Suprapubic skin (tissue), 4 donors: ENCODE results near the gene ARRDC5.

Experiments used
- CTCF ChIP-seq, 2 donors: fragments of 200-600 bp in 1 of 2; fragments of 450-650 bp in 1 of 2; sonication (generic) in 1 of 2; IDR thresholded peaks; one replicate each; pipeline ENCODE4 v1.5.1; 2016 to 2019; ENCODE audit warnings: antibody characterized with exemption in 2 of 2, mild to moderate bottlenecking in 1 of 2, moderate library complexity in 1 of 2
- POLR2A ChIP-seq, 2 donors: fragments of 450-650 bp; IDR thresholded peaks; one replicate each; pipeline ENCODE4 v1.6.1; 2017; ENCODE audit warnings: antibody characterized with exemption in 2 of 2, mild to moderate bottlenecking in 2 of 2, moderate library complexity in 2 of 2
- POLR2AphosphoS5 ChIP-seq, 3 donors: sonication (generic); formaldehyde crosslinking; IDR thresholded peaks; one replicate each; pipeline ENCODE4 v1.6.1; 2017; ENCODE audit warnings: antibody characterized with exemption in 3 of 3

GRCh38 chr19:4871711-4872110, 31.0 kb downstream of the ARRDC5 start:
- no peak for TF ChIP-seq POLR2A (IDR thresholded peaks at IDR 0.05)
- TF ChIP-seq CTCF (IDR thresholded peaks at IDR 0.05), result no peak
- no peak for TF ChIP-seq POLR2AphosphoS5 (IDR thresholded peaks at IDR 0.05)
